Caco-2 (cell line): ENCODE measurements around the gene B3GNT5. TPM values are rescaled to one million over a fixed set of nuclear protein-coding genes. Genes with fewer than 3 reads are reported as not detected.
A peak's percentile ranks its signal among the peaks of the same experiment; 100 is the strongest.

Experiments
- BruUV-seq: library from RNA; stranded (reverse); fragments of 400-500 nt; replicated peaks from 2 replicates; lab custom pipeline; 2021; lab: Mats Ljungman, UMichigan
- CTCF ChIA-PET: fragments of 300-600 bp; sonication (Branson Sonifier 250); formaldehyde crosslinking; loops from one replicate; lab custom pipeline; 2022; ENCODE audit warnings: antibody characterized with exemption; lab: Charles Lee
- POLR2A ChIA-PET: fragments of 300-600 bp; sonication (Branson Sonifier 250); formaldehyde crosslinking; loops from one replicate; lab custom pipeline; 2022; ENCODE audit warnings: antibody characterized with exemption; lab: Charles Lee
- DNase-seq, 2 experiments: peaks; one replicate each; pipeline versions ENCODE4 v3.0.0 to v3.0.0-alpha.2; 2020 to 2022
- H3K27me3 ChIP-seq: replicated peaks from 2 replicates; pipeline ENCODE4 v1.6.0; 2011; ENCODE audit warnings: low read length; ENCODE audit not compliant: control insufficient read depth, insufficient read depth
- H3K36me3 ChIP-seq: 2 replicates; pipeline ENCODE4 v1.5.1; 2011; ENCODE audit warnings: low read length; ENCODE audit not compliant: control insufficient read depth, insufficient read depth
- H3K4me1 ChIP-seq: fragments of 250-450 bp; sonication (Bioruptor Pico); 2 replicates; pipeline ENCODE4 v1.5.1; 2020; ENCODE audit warnings: mild to moderate bottlenecking
- H3K4me3 ChIP-seq: 2 replicates; pipeline ENCODE4 v1.5.1; 2011; ENCODE audit warnings: low read depth, mild to moderate bottlenecking, control low read depth, low read length
- H3K9me3 ChIP-seq: fragments of 250-450 bp; sonication (Bioruptor Pico); 2 replicates; pipeline ENCODE4 v1.5.1; 2020; ENCODE audit warnings: mild to moderate bottlenecking, moderate library complexity
- H3K27ac Mint-ChIP-seq: one replicate; pipeline ENCODE4 v1.8.0; 2022; ENCODE audit warnings: mixed read lengths; ENCODE audit not compliant: unreplicated experiment
- H3K27me3 Mint-ChIP-seq: one replicate; pipeline ENCODE4 v1.8.0; 2022; ENCODE audit warnings: mixed read lengths; ENCODE audit not compliant: insufficient read depth, unreplicated experiment
- H3K36me3 Mint-ChIP-seq: one replicate; pipeline ENCODE4 v1.8.0; 2022; ENCODE audit warnings: mild to moderate bottlenecking, mixed read lengths; ENCODE audit not compliant: insufficient read depth, unreplicated experiment
- H3K4me1 Mint-ChIP-seq: one replicate; pipeline ENCODE4 v1.8.0; 2022; ENCODE audit warnings: low read depth, mixed read lengths; ENCODE audit not compliant: unreplicated experiment
- H3K4me3 Mint-ChIP-seq: one replicate; pipeline ENCODE4 v1.8.0; 2022; ENCODE audit warnings: mild to moderate bottlenecking, moderate library complexity, mixed read lengths; ENCODE audit not compliant: unreplicated experiment
- H3K9me3 Mint-ChIP-seq: one replicate; pipeline ENCODE4 v1.8.0; 2022; ENCODE audit warnings: mixed read lengths; ENCODE audit not compliant: unreplicated experiment
- CTCF ChIP-seq, 2 experiments: fragments of 200-600 bp in 1 of 2; IDR thresholded peaks; 1 replicate in 1 of 2; 2 replicates in 1 of 2; pipeline versions ENCODE4 v1.5.1 to v1.8.0; 2011 to 2022; ENCODE audit warnings: antibody characterized with exemption in 1 of 2, control low read depth in 1 of 2, inconsistent platforms in 1 of 2, low read depth in 1 of 2, low read length in 1 of 2, mild to moderate bottlenecking in 1 of 2, moderate library complexity in 1 of 2; ENCODE audit not compliant: insufficient read depth in 1 of 2, severe bottlenecking in 1 of 2, unreplicated experiment in 1 of 2
- intact Hi-C: fragments of 100-400 bp; cut with micrococcal nuclease; formaldehyde crosslinking; loops from one replicate; pipeline ENCODE4 v1.10.0; 2022; ENCODE audit not compliant: unreplicated experiment
- total RNA-seq: library from RNA; stranded (reverse); gene quantifications from 2 replicates; pipeline ENCODE4 v1.2.3, GENCODE V29; 2022

B3GNT5 gene
- total RNA-seq, 1 experiment from 2014 or later = 9.4 TPM

DNA sequence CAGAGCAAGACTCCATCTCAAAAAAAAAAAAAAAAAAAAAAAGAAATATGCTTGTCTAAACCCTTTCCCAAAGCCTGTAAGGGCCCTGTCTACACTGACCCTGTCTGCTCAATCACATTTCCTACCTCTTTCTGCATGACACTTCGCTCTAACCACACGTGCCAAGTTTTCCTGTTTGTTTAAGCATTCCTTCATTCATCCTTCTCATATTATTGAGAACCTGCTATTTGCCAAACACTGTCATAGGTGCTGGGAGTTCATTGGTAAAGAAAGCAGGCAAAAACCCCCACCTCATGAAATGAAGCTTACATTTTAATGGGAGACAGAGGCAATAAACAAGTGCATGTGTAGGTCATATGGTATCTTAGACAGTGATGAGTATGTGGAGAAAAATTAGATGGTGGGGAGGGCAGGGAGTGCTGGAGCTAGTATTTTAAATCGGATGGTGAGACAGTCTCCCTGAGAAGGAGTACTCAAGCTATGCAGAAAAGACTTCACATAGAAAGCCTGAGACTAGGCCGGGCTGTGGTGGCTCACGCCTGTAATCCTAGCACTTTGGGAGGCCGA is 48.0 kb downstream of the B3GNT5 start:
- no peak overlapping the region for H3K4me3 ChIP-seq
- POLR2A ChIA-PET = interaction anchor here (0.6 kb wide), 1 partner anchor 534 kb away, joined by 4 read pairs; no protein-coding TSS in a partner anchor

DNA sequence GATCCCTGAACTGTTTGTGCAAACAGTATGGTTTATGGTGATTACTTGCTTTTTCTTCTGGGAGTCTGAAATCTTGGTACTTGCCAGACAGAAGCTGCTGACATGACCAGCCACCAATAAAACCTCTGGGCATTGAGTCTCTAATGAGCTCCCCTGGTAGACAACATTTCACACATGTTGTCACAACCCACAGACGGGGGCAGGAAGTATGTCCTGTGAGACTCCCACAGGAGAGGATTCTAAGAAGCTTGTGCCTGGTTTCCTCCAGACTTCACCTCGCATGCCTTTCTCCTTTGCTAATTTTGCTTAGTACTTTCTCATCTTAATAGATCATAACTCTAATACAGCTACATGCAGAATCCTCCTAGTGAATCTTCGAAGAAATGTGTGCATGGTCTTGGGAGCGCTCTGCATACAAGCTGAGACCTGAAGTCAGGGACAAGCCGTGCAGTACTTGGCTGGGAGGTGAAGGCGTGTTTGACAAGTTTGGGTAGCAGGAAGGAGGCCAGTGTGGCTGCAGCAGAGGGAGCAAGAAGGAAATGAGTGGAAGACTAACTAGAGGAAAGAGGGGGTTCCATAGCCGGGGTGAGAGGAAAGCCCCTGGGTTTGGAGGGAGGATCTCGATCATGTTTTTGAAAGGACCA is 49.0 kb downstream of the B3GNT5 start:
- CTCF ChIA-PET = no interaction called here
- no peak for TF ChIP-seq CTCF (IDR thresholded peaks at IDR 0.05; ENCODE audit: insufficient read depth in 1 of 2, low read depth in 1 of 2, low read length in 1 of 2, severe bottlenecking in 1 of 2, unreplicated experiment in 1 of 2)

More for the DNA sequence above, 48.0 kb downstream of the B3GNT5 start:
- DNase-seq = no peak
- H3K36me3 Mint-ChIP-seq = peaks cover 5% of the 10 kb centered on the region
- CTCF ChIA-PET = no interaction called here
- H3K9me3 Mint-ChIP-seq = no peaks in the 10 kb centered on the region
- peaks cover 24% of the 10 kb centered on the region for H3K4me1 Mint-ChIP-seq
- Histone ChIP-seq H3K9me3 (no peaks in the 10 kb centered on the region), H3K36me3 (no peaks in the 10 kb centered on the region), H3K27me3 (no peaks in the 10 kb centered on the region), H3K4me1 (no peaks in the 10 kb centered on the region)
- no peak for TF ChIP-seq CTCF (IDR thresholded peaks at IDR 0.05; ENCODE audit: insufficient read depth in 1 of 2, low read depth in 1 of 2, low read length in 1 of 2, severe bottlenecking in 1 of 2, unreplicated experiment in 1 of 2)
- no TSS peak for BruUV-seq
- no peak overlapping the region for H3K4me3 Mint-ChIP-seq
- intact Hi-C loops = no loop called here
- H3K27ac Mint-ChIP-seq = no peak overlapping the region
- no peaks in the 10 kb centered on the region for H3K27me3 Mint-ChIP-seq

DNA sequence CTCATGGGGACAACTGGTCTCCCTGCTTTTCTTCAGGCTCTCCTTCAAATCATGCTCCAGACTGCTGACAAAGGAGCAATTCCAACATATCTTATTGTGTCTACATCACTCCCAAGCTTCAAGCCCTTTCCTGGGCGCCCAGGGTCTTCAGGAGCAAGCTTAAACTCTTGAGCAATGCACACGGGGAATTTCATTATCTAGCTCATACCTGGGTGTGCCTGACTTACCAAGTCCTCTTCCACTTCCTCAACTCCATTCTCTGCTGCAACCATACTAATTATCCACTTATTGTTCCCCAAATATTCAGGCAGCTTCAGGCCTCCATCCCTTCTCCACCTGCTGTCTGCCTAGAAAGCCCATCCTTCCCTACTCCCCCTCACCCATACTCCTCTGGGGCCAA is 50.6 kb downstream of the B3GNT5 start:
- peak overlapping the region; percentile 60 for H3K27ac Mint-ChIP-seq
- DNase-seq = no peak
- Histone ChIP-seq H3K9me3 (0 out of 2 replicates have a peak, but pooled peaks cover 4% of the 10 kb centered on the region), H3K27me3 (no peaks in the 10 kb centered on the region), H3K4me3 (no peak overlapping the region), H3K36me3 (no peaks in the 10 kb centered on the region), H3K4me1 (peaks cover 20% of the 10 kb centered on the region)
- H3K27me3 Mint-ChIP-seq = no peaks in the 10 kb centered on the region
- TF ChIP-seq CTCF (IDR thresholded peaks at IDR 0.05; ENCODE audit: insufficient read depth in 1 of 2, low read depth in 1 of 2, low read length in 1 of 2, severe bottlenecking in 1 of 2, unreplicated experiment in 1 of 2) = no peak
- CTCF ChIA-PET = no interaction called here
- BruUV-seq = no TSS peak
- POLR2A ChIA-PET = no interaction called here
- no peaks in the 10 kb centered on the region for H3K36me3 Mint-ChIP-seq
- intact Hi-C loops = no loop called here
- H3K4me3 Mint-ChIP-seq = no peak overlapping the region
- no peaks in the 10 kb centered on the region for H3K9me3 Mint-ChIP-seq
- H3K4me1 Mint-ChIP-seq = peaks cover 36% of the 10 kb centered on the region

More for the DNA sequence above, 49.0 kb downstream of the B3GNT5 start:
- POLR2A ChIA-PET = no interaction called here
- Histone ChIP-seq H3K9me3 (no peaks in the 10 kb centered on the region), H3K36me3 (no peaks in the 10 kb centered on the region), H3K27me3 (no peaks in the 10 kb centered on the region), H3K4me3 (no peak overlapping the region), H3K4me1 (peaks cover 7% of the 10 kb centered on the region)
- H3K27ac Mint-ChIP-seq = no peak overlapping the region
- peaks cover 30% of the 10 kb centered on the region for H3K4me1 Mint-ChIP-seq
- no peaks in the 10 kb centered on the region for H3K27me3 Mint-ChIP-seq
- no peaks in the 10 kb centered on the region for H3K9me3 Mint-ChIP-seq
- no peak for DNase-seq
- no peak overlapping the region for H3K4me3 Mint-ChIP-seq
- intact Hi-C loops = no loop called here
- BruUV-seq = no TSS peak
- H3K36me3 Mint-ChIP-seq = peaks cover 5% of the 10 kb centered on the region
